C4-2B (cell line): Measurements from ENCODE around the gene TRIB2.

Experiments
- ZFX ChIP-seq: fragments of 450-650 bp; IDR thresholded peaks from 2 replicates; pipeline ENCODE4 v1.6.1; 2017
- TF ChIP-seq, protein P1 (sequence below): fragments of 450-650 bp; conservative IDR thresholded peaks from 2 replicates; pipeline ENCODE4 v1.5.1; 2017; ENCODE audit warnings: mild to moderate bottlenecking

DNA sequence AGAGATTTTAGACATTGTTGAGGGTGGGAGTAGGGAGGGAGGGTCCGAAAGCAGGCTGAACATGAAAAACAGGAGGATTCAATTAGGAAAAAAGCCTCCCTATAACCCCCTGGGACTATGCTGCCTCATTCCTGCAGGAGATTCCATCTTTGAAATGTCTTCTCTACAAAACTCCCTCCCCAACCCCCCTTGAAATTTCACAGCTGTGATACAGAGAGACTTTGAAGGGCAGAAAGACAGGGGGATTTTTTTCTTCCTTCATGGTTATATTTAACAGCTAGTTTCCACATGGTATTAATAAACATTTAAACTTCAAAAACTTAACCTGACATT is 57.6 kb downstream of the TRIB2 start:
- TF ChIP-seq, protein P1, sequence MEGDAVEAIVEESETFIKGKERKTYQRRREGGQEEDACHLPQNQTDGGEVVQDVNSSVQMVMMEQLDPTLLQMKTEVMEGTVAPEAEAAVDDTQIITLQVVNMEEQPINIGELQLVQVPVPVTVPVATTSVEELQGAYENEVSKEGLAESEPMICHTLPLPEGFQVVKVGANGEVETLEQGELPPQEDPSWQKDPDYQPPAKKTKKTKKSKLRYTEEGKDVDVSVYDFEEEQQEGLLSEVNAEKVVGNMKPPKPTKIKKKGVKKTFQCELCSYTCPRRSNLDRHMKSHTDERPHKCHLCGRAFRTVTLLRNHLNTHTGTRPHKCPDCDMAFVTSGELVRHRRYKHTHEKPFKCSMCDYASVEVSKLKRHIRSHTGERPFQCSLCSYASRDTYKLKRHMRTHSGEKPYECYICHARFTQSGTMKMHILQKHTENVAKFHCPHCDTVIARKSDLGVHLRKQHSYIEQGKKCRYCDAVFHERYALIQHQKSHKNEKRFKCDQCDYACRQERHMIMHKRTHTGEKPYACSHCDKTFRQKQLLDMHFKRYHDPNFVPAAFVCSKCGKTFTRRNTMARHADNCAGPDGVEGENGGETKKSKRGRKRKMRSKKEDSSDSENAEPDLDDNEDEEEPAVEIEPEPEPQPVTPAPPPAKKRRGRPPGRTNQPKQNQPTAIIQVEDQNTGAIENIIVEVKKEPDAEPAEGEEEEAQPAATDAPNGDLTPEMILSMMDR: no peak
- no peak for TF ChIP-seq ZFX
